NCI-H345 treated with DMSO at 0.1 percent for 48 hours (cell line): Measurements from ENCODE around the gene TOR1AIP2.
"Not testable (repeated sequence)": the region's sequence is repeated elsewhere in the genome, so short reads cannot be mapped to it uniquely, and the experiment has no call there.

Source experiments
- DNase-seq: peaks from one replicate; lab custom pipeline; 2025; ENCODE audit not compliant: unreplicated experiment; lab: John Stamatoyannopoulos, UW

The TOR1AIP2 gene

GRCh38 chr1:179875596-179876299, 1.9 kb downstream of the TOR1AIP2 start:
- DNase-seq: no peak

- no peak for DNase-seq
These were observed 4.2 kb downstream of the TOR1AIP2 start for GRCh38 chr1:179873438-179873851.

GRCh38 chr1:179872558-179872957, 5.0 kb downstream of the TOR1AIP2 start:
- no peak for DNase-seq

- no peak for DNase-seq
These were observed 5.7 kb downstream of the TOR1AIP2 start for GRCh38 chr1:179871940-179872339.

GRCh38 chr1:179870870-179871269, 6.7 kb downstream of the TOR1AIP2 start:
- DNase-seq: peak; percentile 30

GRCh38 chr1:179867493-179868330, 9.9 kb downstream of the TOR1AIP2 start:
- peak; percentile 22 for DNase-seq

- no peak for DNase-seq
These were observed 11.0 kb downstream of the TOR1AIP2 start for GRCh38 chr1:179866616-179867015.

GRCh38 chr1:179865377-179865776, 12.2 kb downstream of the TOR1AIP2 start:
- DNase-seq: no peak

- no peak for DNase-seq
These were observed 17.0 kb downstream of the TOR1AIP2 start for GRCh38 chr1:179860652-179861051.

GRCh38 chr1:179857009-179857408, 20.6 kb downstream of the TOR1AIP2 start:
- no peak for DNase-seq

- no peak for DNase-seq
These were observed 21.3 kb downstream of the TOR1AIP2 start for GRCh38 chr1:179856296-179856695.

GRCh38 chr1:179855831-179856230, 21.8 kb downstream of the TOR1AIP2 start:
- DNase-seq: not testable (repeated sequence)

GRCh38 chr1:179853102-179853501, 24.5 kb downstream of the TOR1AIP2 start:
- DNase-seq: no peak

- DNase-seq: no peak
These were observed 29.4 kb downstream of the TOR1AIP2 start for GRCh38 chr1:179848233-179848632.

GRCh38 chr1:179840107-179840506, 37.5 kb downstream of the TOR1AIP2 start:
- no peak for DNase-seq

- not testable (repeated sequence) for DNase-seq
These were observed 40.7 kb downstream of the TOR1AIP2 start for GRCh38 chr1:179836686-179837445.

- no peak for DNase-seq
These were observed 45.5 kb downstream of the TOR1AIP2 start for GRCh38 chr1:179831852-179832699.

GRCh38 chr1:179831225-179831624, 46.4 kb downstream of the TOR1AIP2 start:
- DNase-seq: no peak

- DNase-seq: no peak
These were observed 49.0 kb downstream of the TOR1AIP2 start for GRCh38 chr1:179828554-179829110.

GRCh38 chr1:179826626-179827280, 50.9 kb downstream of the TOR1AIP2 start:
- DNase-seq: no peak
